ENCODE data around the gene HOMER3. TPM values are rescaled to one million over a fixed set of nuclear protein-coding genes. Genes with fewer than 3 reads are reported as not detected.

Gene HOMER3
- total and polyA plus RNA-seq, 2 of the 13 experiments (the other 11 are each of a cell fraction or from before 2014, with no cell fraction given): 21.3 to 27.3 TPM

- no peak for TF ChIP-seq ZBTB49 (CRISPR knock-in tag; IDR thresholded peaks at IDR 0.05; ENCODE audit: borderline replicate concordance)
- TF ChIP-seq IKZF5 (CRISPR knock-in tag; IDR thresholded peaks at IDR 0.05): no peak
- no peak for TF ChIP-seq CHD2 (IDR thresholded peaks at IDR 0.05; ENCODE audit: low read depth, low read length)
- no peak for TF ChIP-seq ZNF282 (IDR thresholded peaks at IDR 0.05; ENCODE audit: partially characterized antibody)
- no peak for TF ChIP-seq CREM (IDR thresholded peaks at IDR 0.05)
- no peak for TF ChIP-seq CREM (CRISPR knock-in tag; IDR thresholded peaks at IDR 0.05)
- no peak for TF ChIP-seq THAP11 (CRISPR knock-in tag; IDR thresholded peaks at IDR 0.05)
- TF ChIP-seq MYC (CRISPR knock-in tag; IDR thresholded peaks at IDR 0.05; ENCODE audit: borderline replicate concordance): 0 out of 2 replicates have a peak, but pooled peaks have one; percentile 18
- no peak for TF ChIP-seq ZUFSP (CRISPR knock-in tag; IDR thresholded peaks at IDR 0.05; ENCODE audit: borderline replicate concordance)
- TF ChIP-seq BRF2 (CRISPR knock-in tag; IDR thresholded peaks at IDR 0.05): no peak
- no peak for TF ChIP-seq JUND (CRISPR knock-in tag; IDR thresholded peaks at IDR 0.05)
- peak; percentile 39 for TF ChIP-seq RARA (CRISPR knock-in tag; IDR thresholded peaks at IDR 0.05)
- no peak for TF ChIP-seq AHDC1 (CRISPR knock-in tag; IDR thresholded peaks at IDR 0.05; ENCODE audit: borderline replicate concordance)
- TF ChIP-seq ATAD3A (CRISPR knock-in tag; IDR thresholded peaks at IDR 0.05): no peak
- no peak for TF ChIP-seq ZBTB38 (CRISPR knock-in tag; IDR thresholded peaks at IDR 0.05)
- no peak for TF ChIP-seq ZFP91 (CRISPR knock-in tag; IDR thresholded peaks at IDR 0.05; ENCODE audit: borderline replicate concordance)
Measured at GRCh38 chr19:18898081-18898606, 42.9 kb downstream of the HOMER3 start (continued).
